ENCODE data around the gene NAT16. TPM values are rescaled to one million over a fixed set of nuclear protein-coding genes. Genes with fewer than 3 reads are reported as not detected.
A peak's percentile ranks its signal among the peaks of the same experiment; 100 is the strongest.

The NAT16 gene
- polyA plus RNA-seq, 1 of the 3 experiments (the other 2 are of a cell fraction), result 0.64 TPM

DNA sequence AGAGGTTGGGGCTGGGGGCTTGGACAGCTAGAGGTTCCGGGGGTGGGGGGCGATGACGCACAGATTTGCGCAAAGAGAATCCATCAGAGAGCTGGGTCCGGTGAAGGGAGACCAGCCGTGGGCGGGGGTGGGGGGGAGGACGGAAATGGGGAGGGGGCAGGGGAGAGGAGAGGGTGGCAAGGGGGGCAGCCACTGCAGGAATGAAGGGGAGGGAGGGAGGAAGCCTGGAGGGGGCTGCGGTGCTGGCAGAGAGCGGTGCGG is 13.5 kb downstream of the NAT16 start:
- ChIA-PET CTCF (interaction anchor here (1.3 to 3.8 kb wide), 8 partner anchors 10 to 116 kb away, joined by 4 to 26 read pairs (median 8); partner anchors contain the start of gene FIS1), POLR2A (interaction anchor here (1.7 to 3.0 kb wide), 4 partner anchors 10 to 78 kb away, joined by 6 to 43 read pairs (median 17); partner anchors contain the start of gene FIS1)
- no peaks in the 10 kb centered on the region for H3K9me3 ChIP-seq

DNA sequence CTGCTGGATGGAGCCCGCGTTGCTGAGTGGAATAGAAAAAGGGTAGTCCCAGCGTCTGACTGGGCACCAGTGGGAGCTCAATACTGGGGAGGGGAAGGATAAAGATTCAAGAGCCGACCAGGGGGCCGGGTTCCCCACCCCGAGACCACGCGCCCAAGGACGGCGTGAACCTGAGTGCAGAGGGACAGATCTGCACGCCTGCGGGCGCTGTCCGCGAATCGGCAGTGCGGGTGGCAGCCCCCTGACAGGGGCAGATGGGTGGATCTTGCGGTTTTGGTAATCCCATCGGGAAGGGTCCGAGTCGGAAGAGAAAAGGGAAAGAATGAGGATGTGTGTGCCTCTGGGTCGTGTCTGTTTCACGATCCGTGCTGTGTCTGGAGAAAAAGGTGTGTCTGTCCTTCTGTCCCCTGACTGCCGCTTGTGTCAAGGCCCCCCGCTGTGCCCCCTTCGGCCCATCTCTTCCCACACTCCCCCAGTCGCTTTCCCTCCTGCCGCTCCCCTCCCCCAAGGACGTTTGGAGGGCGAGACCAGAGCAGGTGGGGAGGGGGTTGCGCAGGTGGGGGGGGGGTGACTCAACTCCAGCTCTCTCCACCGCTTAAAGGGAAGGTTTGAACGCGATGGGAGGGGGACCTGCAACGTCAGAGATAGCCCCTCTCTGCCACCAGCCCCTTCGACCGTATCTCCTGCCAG is 14.0 kb downstream of the NAT16 start:
- CTCF ChIA-PET, result interaction anchor here (0.9 to 3.8 kb wide), 11 partner anchors 10 to 271 kb away, joined by 4 to 21 read pairs (median 5); partner anchors contain the start of genes FIS1 and NAT16
- Histone ChIP-seq H3K4me2 (peak overlapping the region; percentile 98), H3K27ac (ENCODE audit: low read depth in 2 of 2, low read length in 1 of 2) (peak overlapping the region in 1 of 2 experiments; percentile 67; a peak in 3 of 4 replicates), H3K27me3 (ENCODE audit: insufficient read depth) (no peaks in the 10 kb centered on the region; the same call in 1 of the 2 replicates), H4K20me1 (ENCODE audit: insufficient read depth) (peaks cover 18% of the 10 kb centered on the region), H2AFZ (ENCODE audit: low read depth) (peak overlapping the region; percentile 20; the same call in 1 of the 2 replicates), H3K9ac (no peak overlapping the region), H3K4me1 (ENCODE audit: control insufficient read depth in 1 of 2, insufficient read depth in 2 of 2, low read depth in 1 of 2, low read length in 1 of 2) (peaks cover 36 to 69% of the 10 kb centered on the region in 2 experiments), H3K4me3 (ENCODE audit: low read depth in 2 of 2, low read length in 1 of 2) (peak overlapping the region; percentile 56 to 61), H3K36me3 (replicated peaks in 1 of 2; ENCODE audit: control insufficient read depth in 1 of 2, insufficient read depth in 2 of 2, low read length in 1 of 2) (peaks cover 5 to 9% of the 10 kb centered on the region in 2 experiments), H3K9me2 (no peaks in the 10 kb centered on the region), H3K9me3 (no peaks in the 10 kb centered on the region), H3K79me2 (ENCODE audit: insufficient read depth) (no peaks in the 10 kb centered on the region), H3F3A (replicated peaks; ENCODE audit: insufficient read depth) (peaks cover 49% of the 10 kb centered on the region)
- DNase-seq, result peak; percentile 53
- TF ChIP-seq MEF2A (IDR thresholded peaks at IDR 0.05; ENCODE audit: borderline replicate concordance, low read depth) (no peak), TAF1 (IDR thresholded peaks at IDR 0.05; ENCODE audit: borderline replicate concordance, low read depth, low read length) (no peak), NRF1 (IDR thresholded peaks at IDR 0.05; ENCODE audit: low read depth, low read length) (no peak), FOSL2 (IDR thresholded peaks at IDR 0.05; ENCODE audit: borderline replicate concordance, low read depth) (no peak), YY1 (IDR thresholded peaks at IDR 0.05; ENCODE audit: low read depth) (no peak), SIN3A (IDR thresholded peaks at IDR 0.05; ENCODE audit: borderline replicate concordance, low read depth, low read length) (peak; percentile 49; the same call in 1 of the 2 replicates), FOXJ3 (CRISPR knock-in tag; IDR thresholded peaks at IDR 0.05) (0 out of 2 replicates have a peak, but pooled peaks have one; percentile 33), EZH2phosphoT487 (IDR thresholded peaks at IDR 0.05; ENCODE audit: borderline replicate concordance, low read depth) (no peak), ELF1 (IDR thresholded peaks at IDR 0.05) (no peak)
- TF ChIP-seq, protein P1, sequence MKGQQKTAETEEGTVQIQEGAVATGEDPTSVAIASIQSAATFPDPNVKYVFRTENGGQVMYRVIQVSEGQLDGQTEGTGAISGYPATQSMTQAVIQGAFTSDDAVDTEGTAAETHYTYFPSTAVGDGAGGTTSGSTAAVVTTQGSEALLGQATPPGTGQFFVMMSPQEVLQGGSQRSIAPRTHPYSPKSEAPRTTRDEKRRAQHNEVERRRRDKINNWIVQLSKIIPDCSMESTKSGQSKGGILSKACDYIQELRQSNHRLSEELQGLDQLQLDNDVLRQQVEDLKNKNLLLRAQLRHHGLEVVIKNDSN (IDR thresholded peaks at IDR 0.05; ENCODE audit: borderline replicate concordance, low read depth), result no peak
- TF ChIP-seq, protein P2, sequence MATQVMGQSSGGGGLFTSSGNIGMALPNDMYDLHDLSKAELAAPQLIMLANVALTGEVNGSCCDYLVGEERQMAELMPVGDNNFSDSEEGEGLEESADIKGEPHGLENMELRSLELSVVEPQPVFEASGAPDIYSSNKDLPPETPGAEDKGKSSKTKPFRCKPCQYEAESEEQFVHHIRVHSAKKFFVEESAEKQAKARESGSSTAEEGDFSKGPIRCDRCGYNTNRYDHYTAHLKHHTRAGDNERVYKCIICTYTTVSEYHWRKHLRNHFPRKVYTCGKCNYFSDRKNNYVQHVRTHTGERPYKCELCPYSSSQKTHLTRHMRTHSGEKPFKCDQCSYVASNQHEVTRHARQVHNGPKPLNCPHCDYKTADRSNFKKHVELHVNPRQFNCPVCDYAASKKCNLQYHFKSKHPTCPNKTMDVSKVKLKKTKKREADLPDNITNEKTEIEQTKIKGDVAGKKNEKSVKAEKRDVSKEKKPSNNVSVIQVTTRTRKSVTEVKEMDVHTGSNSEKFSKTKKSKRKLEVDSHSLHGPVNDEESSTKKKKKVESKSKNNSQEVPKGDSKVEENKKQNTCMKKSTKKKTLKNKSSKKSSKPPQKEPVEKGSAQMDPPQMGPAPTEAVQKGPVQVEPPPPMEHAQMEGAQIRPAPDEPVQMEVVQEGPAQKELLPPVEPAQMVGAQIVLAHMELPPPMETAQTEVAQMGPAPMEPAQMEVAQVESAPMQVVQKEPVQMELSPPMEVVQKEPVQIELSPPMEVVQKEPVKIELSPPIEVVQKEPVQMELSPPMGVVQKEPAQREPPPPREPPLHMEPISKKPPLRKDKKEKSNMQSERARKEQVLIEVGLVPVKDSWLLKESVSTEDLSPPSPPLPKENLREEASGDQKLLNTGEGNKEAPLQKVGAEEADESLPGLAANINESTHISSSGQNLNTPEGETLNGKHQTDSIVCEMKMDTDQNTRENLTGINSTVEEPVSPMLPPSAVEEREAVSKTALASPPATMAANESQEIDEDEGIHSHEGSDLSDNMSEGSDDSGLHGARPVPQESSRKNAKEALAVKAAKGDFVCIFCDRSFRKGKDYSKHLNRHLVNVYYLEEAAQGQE (IDR thresholded peaks at IDR 0.05; ENCODE audit: low read depth, low read length), result peak; percentile 84
- TF ChIP-seq, protein P3, sequence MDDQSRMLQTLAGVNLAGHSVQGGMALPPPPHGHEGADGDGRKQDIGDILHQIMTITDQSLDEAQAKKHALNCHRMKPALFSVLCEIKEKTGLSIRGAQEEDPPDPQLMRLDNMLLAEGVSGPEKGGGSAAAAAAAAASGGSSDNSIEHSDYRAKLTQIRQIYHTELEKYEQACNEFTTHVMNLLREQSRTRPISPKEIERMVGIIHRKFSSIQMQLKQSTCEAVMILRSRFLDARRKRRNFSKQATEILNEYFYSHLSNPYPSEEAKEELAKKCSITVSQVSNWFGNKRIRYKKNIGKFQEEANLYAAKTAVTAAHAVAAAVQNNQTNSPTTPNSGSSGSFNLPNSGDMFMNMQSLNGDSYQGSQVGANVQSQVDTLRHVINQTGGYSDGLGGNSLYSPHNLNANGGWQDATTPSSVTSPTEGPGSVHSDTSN (IDR thresholded peaks at IDR 0.05), result peak; percentile 13; the same call in 1 of the 2 replicates
- TF ChIP-seq, protein P4, sequence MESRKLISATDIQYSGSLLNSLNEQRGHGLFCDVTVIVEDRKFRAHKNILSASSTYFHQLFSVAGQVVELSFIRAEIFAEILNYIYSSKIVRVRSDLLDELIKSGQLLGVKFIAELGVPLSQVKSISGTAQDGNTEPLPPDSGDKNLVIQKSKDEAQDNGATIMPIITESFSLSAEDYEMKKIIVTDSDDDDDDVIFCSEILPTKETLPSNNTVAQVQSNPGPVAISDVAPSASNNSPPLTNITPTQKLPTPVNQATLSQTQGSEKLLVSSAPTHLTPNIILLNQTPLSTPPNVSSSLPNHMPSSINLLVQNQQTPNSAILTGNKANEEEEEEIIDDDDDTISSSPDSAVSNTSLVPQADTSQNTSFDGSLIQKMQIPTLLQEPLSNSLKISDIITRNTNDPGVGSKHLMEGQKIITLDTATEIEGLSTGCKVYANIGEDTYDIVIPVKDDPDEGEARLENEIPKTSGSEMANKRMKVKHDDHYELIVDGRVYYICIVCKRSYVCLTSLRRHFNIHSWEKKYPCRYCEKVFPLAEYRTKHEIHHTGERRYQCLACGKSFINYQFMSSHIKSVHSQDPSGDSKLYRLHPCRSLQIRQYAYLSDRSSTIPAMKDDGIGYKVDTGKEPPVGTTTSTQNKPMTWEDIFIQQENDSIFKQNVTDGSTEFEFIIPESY (IDR thresholded peaks at IDR 0.05; ENCODE audit: borderline replicate concordance, low read depth), result no peak
- 1% methylated on average over 38 of the region's 38 CpGs for WGBS (ENCODE audit: low lambda C conversion rate)
- POLR2A ChIA-PET, result interaction anchor here (0.6 to 3.0 kb wide), 22 partner anchors 8 to 1229 kb away, joined by 3 to 43 read pairs (median 8); partner anchors contain the start of genes AP1S1, FIS1, NAT16 and PLOD3

More for the DNA sequence above, 13.5 kb downstream of the NAT16 start:
- peaks cover 36 to 69% of the 10 kb centered on the region in 2 experiments for H3K4me1 ChIP-seq (ENCODE audit: control insufficient read depth in 1 of 2, insufficient read depth in 2 of 2, low read depth in 1 of 2, low read length in 1 of 2)
- peaks cover 45% of the 10 kb centered on the region for H3F3A ChIP-seq (replicated peaks; ENCODE audit: insufficient read depth)
- peak overlapping the region in 1 of 2 experiments; percentile 67; a peak in 2 of 4 replicates for H3K27ac ChIP-seq (ENCODE audit: low read depth in 2 of 2, low read length in 1 of 2)
- under 1% methylated on average over 11 of the region's 11 CpGs for WGBS (ENCODE audit: low lambda C conversion rate)
- no peaks in the 10 kb centered on the region; the same call in 1 of the 2 replicates for H3K27me3 ChIP-seq (ENCODE audit: insufficient read depth)
- no peaks in the 10 kb centered on the region for H3K79me2 ChIP-seq (ENCODE audit: insufficient read depth)
- peak; percentile 79 for DNase-seq
- H3K4me3 ChIP-seq (ENCODE audit: low read depth in 2 of 2, low read length in 1 of 2), result peak overlapping the region in 1 of 2 experiments; percentile 56; a peak in 2 of 4 replicates
- no peak overlapping the region for H2AFZ ChIP-seq (ENCODE audit: low read depth)
- peaks cover 0 to 5% of the 10 kb centered on the region in 2 experiments for H3K36me3 ChIP-seq (replicated peaks in 1 of 2; ENCODE audit: control insufficient read depth in 1 of 2, insufficient read depth in 2 of 2, low read length in 1 of 2)
- H4K20me1 ChIP-seq (ENCODE audit: insufficient read depth), result peaks cover 18% of the 10 kb centered on the region
- no peak overlapping the region for H3K9ac ChIP-seq
- H3K9me2 ChIP-seq, result no peaks in the 10 kb centered on the region
- TF ChIP-seq SMC3 (IDR thresholded peaks at IDR 0.05; ENCODE audit: low read depth, low read length) (no peak), TAF1 (IDR thresholded peaks at IDR 0.05; ENCODE audit: borderline replicate concordance, low read depth, low read length) (0 out of 2 replicates have a peak, but pooled peaks have one; percentile 9), RCOR1 (IDR thresholded peaks at IDR 0.05; ENCODE audit: low read length) (peak; percentile 40; the same call in 1 of the 2 replicates)
- TF ChIP-seq, protein P3 (IDR thresholded peaks at IDR 0.05), result no peak
- peak overlapping the region; percentile 98; the same call in 1 of the 2 replicates for H3K4me2 ChIP-seq

Data from SK-N-SH (cell line).